ENCODE measurements around the gene PRRC1. TPM values are rescaled to one million over a fixed set of nuclear protein-coding genes. Genes with fewer than 3 reads are reported as not detected.
A peak's percentile ranks its signal among the peaks of the same experiment; 100 is the strongest.

Gene PRRC1
- total and polyA plus RNA-seq, 2 experiments from 2014 or later: 64.7 to 70.7 TPM

DNA sequence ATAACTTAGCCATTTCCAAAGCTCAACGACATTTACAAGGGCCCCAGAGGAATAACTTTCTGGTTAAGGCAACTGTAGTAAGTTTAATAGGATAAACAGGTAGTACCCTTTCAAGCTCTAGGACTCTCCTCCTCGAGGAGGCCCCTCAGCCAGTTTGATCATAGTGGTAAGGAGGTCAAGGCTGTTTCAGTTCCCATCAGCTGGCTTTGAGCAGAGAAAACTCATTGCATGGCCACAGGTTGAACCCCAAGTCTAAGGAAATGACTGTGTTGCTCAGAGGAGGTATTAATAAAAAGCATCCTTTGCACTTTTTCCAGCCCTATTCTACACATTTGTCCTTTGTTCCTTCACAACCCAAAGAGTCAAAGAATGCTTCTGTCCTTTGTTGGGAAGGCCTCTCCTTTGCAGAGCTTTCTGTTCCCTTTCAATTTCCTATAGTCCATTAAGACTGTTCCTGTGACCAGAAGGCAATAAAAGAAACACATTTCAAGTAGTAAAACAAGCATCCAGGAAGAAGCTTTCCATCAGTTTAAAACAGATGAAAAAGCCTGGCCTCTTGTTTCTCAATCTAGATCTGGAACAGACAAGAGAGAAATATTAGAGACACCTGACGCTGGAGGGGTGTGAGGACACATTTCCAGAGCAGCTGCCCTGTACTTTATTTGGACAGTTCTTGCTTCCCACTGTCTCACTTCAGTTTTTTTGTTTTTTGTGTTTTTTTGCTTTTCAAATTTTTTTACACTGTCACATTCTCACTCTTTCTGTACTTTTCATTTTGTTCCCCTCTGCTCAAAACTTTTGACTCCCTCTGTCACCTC, 54.1 kb downstream of the PRRC1 start:
- Histone ChIP-seq H3K27ac (ENCODE audit: low read depth) (no peak overlapping the region), H3F3A (replicated peaks; ENCODE audit: low read depth) (no peaks in the 10 kb centered on the region), H3K4me3 (no peak overlapping the region), H3K36me3 (ENCODE audit: insufficient read depth) (no peaks in the 10 kb centered on the region), H2AFZ (no peak overlapping the region), H3K9me2 (ENCODE audit: insufficient read depth) (no peaks in the 10 kb centered on the region), H3K4me2 (no peak overlapping the region), H3K79me2 (replicated peaks; ENCODE audit: insufficient read depth) (no peaks in the 10 kb centered on the region), H3K27me3 (ENCODE audit: insufficient read depth) (no peaks in the 10 kb centered on the region), H3K4me1 (ENCODE audit: insufficient read depth) (no peaks in the 10 kb centered on the region), H4K20me1 (replicated peaks; ENCODE audit: insufficient read depth) (no peaks in the 10 kb centered on the region)
- Mint-ChIP-seq H3K4me1 (peaks cover 7% of the 10 kb centered on the region), H3K36me3 (ENCODE audit: low read depth) (0 out of 3 replicates have a peak, but pooled peaks cover 2% of the 10 kb centered on the region), H3K27ac (no peak overlapping the region), H3K9me3 (peaks cover 10% of the 10 kb centered on the region; the same call in 2 of the 3 replicates), H3K4me3 (no peak overlapping the region), H3K27me3 (ENCODE audit: insufficient read depth, low read depth, poor library complexity) (no peaks in the 10 kb centered on the region)
- TF ChIP-seq CREB1 (CRISPR knock-in tag; IDR thresholded peaks at IDR 0.05; ENCODE audit: low read depth): no peak
- no peak for ATAC-seq
- no peak for DNase-seq (ENCODE audit: low spot score)

- H3K27me3 ChIP-seq (ENCODE audit: insufficient read depth): no peaks in the 10 kb centered on the region
- no peaks in the 10 kb centered on the region for H3K4me1 ChIP-seq (ENCODE audit: insufficient read depth)
- Mint-ChIP-seq H3K4me3 (no peak overlapping the region), H3K36me3 (ENCODE audit: low read depth) (0 out of 3 replicates have a peak, but pooled peaks cover 2% of the 10 kb centered on the region), H3K4me1 (peaks cover 3% of the 10 kb centered on the region; the same call in 2 of the 3 replicates), H3K9me3 (peaks cover 10% of the 10 kb centered on the region; the same call in 2 of the 3 replicates), H3K27me3 (ENCODE audit: insufficient read depth, low read depth, poor library complexity) (no peaks in the 10 kb centered on the region), H3K27ac (no peak overlapping the region)
- H3K9me2 ChIP-seq (ENCODE audit: insufficient read depth): no peaks in the 10 kb centered on the region
- DNase-seq (ENCODE audit: low spot score) (peak; percentile 28), ATAC-seq (no peak)
- no peaks in the 10 kb centered on the region for H3F3A ChIP-seq (replicated peaks; ENCODE audit: low read depth)
- TF ChIP-seq CTCF (conservative IDR thresholded peaks at IDR 0.05; ENCODE audit: low read depth in 2 of 2) (peak; percentile 40 to 51), JUNB (IDR thresholded peaks at IDR 0.05; ENCODE audit: unreplicated experiment) (no peak)
- H3K4me3 ChIP-seq: no peak overlapping the region
- H4K20me1 ChIP-seq (replicated peaks; ENCODE audit: insufficient read depth): no peaks in the 10 kb centered on the region
- H2AFZ ChIP-seq: no peak overlapping the region; the same call in 1 of the 2 replicates
- H3K27ac ChIP-seq (ENCODE audit: low read depth): no peak overlapping the region
- H3K4me2 ChIP-seq: no peak overlapping the region
- H3K79me2 ChIP-seq (replicated peaks; ENCODE audit: insufficient read depth): no peaks in the 10 kb centered on the region
- H3K36me3 ChIP-seq (ENCODE audit: insufficient read depth): no peaks in the 10 kb centered on the region
These were observed 55.5 kb downstream of the PRRC1 start for GRCh38 chr5:127572930-127573329.

DNA sequence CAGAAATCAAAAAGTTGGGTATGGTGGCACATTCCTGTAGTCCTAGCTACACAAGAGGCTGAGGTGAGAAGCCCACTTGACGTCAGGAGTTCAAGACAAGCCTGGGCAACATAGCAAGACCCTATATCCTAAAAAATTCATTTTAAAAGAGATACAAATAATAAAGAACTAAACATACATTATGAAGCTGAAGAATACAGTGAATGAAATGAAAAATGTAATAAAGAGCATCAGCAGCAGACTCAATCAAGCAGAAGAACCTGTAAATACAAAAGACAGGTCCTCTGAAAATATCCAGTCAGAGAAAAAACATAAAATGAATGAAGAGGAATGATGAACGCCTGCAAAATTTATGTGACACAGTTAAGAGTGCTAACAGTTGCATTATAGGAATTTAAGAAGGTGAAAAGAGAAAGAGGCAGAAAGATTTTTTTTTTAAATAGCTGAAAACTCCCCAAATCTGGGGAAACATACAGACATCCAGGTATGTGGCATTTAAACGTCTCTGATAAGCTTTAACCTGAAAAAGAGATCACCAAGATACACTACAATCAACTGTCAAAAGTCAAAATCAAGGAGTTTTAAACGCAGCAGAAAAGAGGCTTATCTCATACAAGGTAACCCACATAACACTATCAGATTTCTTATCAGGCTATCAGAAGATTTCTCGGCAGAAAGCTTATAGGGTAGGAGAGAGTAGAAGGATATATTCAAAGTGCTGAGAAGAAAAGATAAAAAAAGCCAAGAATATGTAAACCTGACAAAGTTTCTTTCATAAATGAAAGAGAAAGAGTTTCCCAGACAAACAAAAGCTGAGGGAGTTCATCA, 57.6 kb downstream of the PRRC1 start:
- no peak overlapping the region for H3K27ac ChIP-seq (ENCODE audit: low read depth)
- no peak for TF ChIP-seq CTCF (conservative IDR thresholded peaks at IDR 0.05; ENCODE audit: low read depth in 2 of 2)
- no peak for TF ChIP-seq STAT1 (IDR thresholded peaks at IDR 0.05; ENCODE audit: unreplicated experiment)
- TF ChIP-seq ZNF114 (CRISPR knock-in tag; IDR thresholded peaks at IDR 0.05): no peak
- no peak for TF ChIP-seq POLR2AphosphoS5 (IDR thresholded peaks at IDR 0.05; ENCODE audit: low read depth)
- TF ChIP-seq EZH2phosphoT487 (IDR thresholded peaks at IDR 0.05; ENCODE audit: unreplicated experiment): no peak
- no peak for TF ChIP-seq ZNF331 (CRISPR knock-in tag; IDR thresholded peaks at IDR 0.05; ENCODE audit: low read depth)
- TF ChIP-seq, protein P1, sequence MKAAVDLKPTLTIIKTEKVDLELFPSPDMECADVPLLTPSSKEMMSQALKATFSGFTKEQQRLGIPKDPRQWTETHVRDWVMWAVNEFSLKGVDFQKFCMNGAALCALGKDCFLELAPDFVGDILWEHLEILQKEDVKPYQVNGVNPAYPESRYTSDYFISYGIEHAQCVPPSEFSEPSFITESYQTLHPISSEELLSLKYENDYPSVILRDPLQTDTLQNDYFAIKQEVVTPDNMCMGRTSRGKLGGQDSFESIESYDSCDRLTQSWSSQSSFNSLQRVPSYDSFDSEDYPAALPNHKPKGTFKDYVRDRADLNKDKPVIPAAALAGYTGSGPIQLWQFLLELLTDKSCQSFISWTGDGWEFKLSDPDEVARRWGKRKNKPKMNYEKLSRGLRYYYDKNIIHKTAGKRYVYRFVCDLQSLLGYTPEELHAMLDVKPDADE (IDR thresholded peaks at IDR 0.05): no peak

More for the DNA sequence above, 57.6 kb downstream of the PRRC1 start:
- no peaks in the 10 kb centered on the region for H3K36me3 ChIP-seq (ENCODE audit: insufficient read depth)
- no peak overlapping the region for H3K4me2 ChIP-seq
- Mint-ChIP-seq H3K36me3 (ENCODE audit: low read depth) (0 out of 3 replicates have a peak, but pooled peaks cover 2% of the 10 kb centered on the region), H3K4me1 (no peaks in the 10 kb centered on the region), H3K27ac (no peak overlapping the region), H3K27me3 (ENCODE audit: insufficient read depth, low read depth, poor library complexity) (peaks cover 3% of the 10 kb centered on the region), H3K9me3 (peaks cover 10% of the 10 kb centered on the region; the same call in 2 of the 3 replicates), H3K4me3 (no peak overlapping the region)
- H4K20me1 ChIP-seq (replicated peaks; ENCODE audit: insufficient read depth): no peaks in the 10 kb centered on the region
- H3K27me3 ChIP-seq (ENCODE audit: insufficient read depth): no peaks in the 10 kb centered on the region
- no peak for ATAC-seq
- H2AFZ ChIP-seq: no peak overlapping the region
- H3K79me2 ChIP-seq (replicated peaks; ENCODE audit: insufficient read depth): no peaks in the 10 kb centered on the region
- no peak for DNase-seq (ENCODE audit: low spot score)
- no peaks in the 10 kb centered on the region for H3K9me2 ChIP-seq (ENCODE audit: insufficient read depth)
- H3K4me3 ChIP-seq: no peak overlapping the region
- H3F3A ChIP-seq (replicated peaks; ENCODE audit: low read depth): no peaks in the 10 kb centered on the region
- no peaks in the 10 kb centered on the region for H3K4me1 ChIP-seq (ENCODE audit: insufficient read depth)
